IPS DF 6.9 (cell line): ENCODE data around the gene ZNF592.

Experiments used
- DNase-seq: peaks from one replicate; pipeline ENCODE4 v3.0.0-alpha.2; 2013; ENCODE audit warnings: low read depth, low spot score
- H3K27ac ChIP-seq: one replicate; pipeline ENCODE4 v1.5.1; 2013; ENCODE audit warnings: low read length, control low read depth
- H3K27me3 ChIP-seq: 2 replicates; pipeline ENCODE4 v1.6.1; 2013; ENCODE audit warnings: mild to moderate bottlenecking, low read length; ENCODE audit not compliant: control insufficient read depth, insufficient read depth
- H3K36me3 ChIP-seq: 2 replicates; pipeline ENCODE4 v1.6.1; 2013; ENCODE audit warnings: low read length; ENCODE audit not compliant: control insufficient read depth, insufficient read depth
- H3K4me1 ChIP-seq: 2 replicates; pipeline ENCODE4 v1.6.1; 2013; ENCODE audit warnings: low read length; ENCODE audit not compliant: control insufficient read depth, insufficient read depth
- H3K4me3 ChIP-seq: 2 replicates; pipeline ENCODE4 v1.5.1; 2013; ENCODE audit warnings: mild to moderate bottlenecking, low read length
- H3K9me3 ChIP-seq: 2 replicates; pipeline ENCODE4 v1.6.1; 2013; ENCODE audit warnings: low read length, inconsistent platforms; ENCODE audit not compliant: control insufficient read depth, insufficient read depth
- WGBS: extraction: QIAGEN DNeasy Blood & Tissue Kit; methylation state at CpG from one replicate; pipeline ENCODE4 v1.1.7; 2013; ENCODE audit warnings: mixed read lengths, missing lambda C conversion rate; ENCODE audit not compliant: insufficient read length, insufficient coverage; 5-methylcytosine and 5-hydroxymethylcytosine counted together

ZNF592 gene

DNA sequence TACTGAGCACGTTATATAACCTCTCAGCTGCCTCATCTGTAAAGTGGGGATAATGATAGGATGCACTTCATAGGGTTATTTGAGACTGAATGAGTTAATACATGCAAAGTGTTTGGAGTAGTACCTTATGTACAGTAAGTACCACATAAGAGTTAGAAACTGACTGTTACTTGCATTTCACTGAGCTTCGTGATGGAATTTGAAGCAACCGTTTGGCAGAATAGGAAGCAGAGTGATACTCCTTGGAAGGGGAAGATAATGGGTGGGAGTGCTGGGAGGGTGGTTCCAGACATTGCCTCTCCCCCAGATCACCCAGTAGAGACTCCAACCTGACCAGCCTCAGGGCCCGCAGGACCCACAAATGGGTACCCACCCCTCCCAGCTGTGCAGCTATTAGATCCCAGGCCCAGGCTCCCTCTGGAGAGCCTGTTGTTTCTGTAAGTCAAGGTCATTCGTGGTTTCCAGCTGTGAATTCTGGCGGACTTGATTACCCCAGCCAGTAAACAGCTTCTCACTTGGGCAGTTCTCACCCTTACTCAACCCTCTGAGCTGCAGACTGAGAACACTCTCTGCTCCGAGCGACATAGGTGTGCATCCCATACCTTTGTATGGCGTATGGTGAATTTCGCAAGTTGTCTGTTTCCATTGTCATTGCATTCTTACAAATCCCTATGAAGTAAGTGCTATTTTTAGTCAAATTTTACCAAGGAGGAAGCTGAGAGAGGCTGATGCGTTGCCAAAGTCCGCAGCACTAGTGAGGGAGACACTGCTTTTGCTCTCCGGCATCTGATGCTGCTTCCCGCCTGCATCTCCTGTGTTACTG is 79.9 kb downstream of the ZNF592 start:
- H3K27ac ChIP-seq: no peak overlapping the region
- WGBS: no CpG with 5 or more reads among the region's 14 CpGs
- H3K27me3 ChIP-seq: no peaks in the 10 kb centered on the region; the same call in 1 of the 2 replicates
- H3K4me3 ChIP-seq: no peak overlapping the region
- no peaks in the 10 kb centered on the region for H3K9me3 ChIP-seq
- DNase-seq: no peak
- H3K36me3 ChIP-seq: peaks cover 15% of the 10 kb centered on the region; the same call in 1 of the 2 replicates
- no peaks in the 10 kb centered on the region for H3K4me1 ChIP-seq

DNA sequence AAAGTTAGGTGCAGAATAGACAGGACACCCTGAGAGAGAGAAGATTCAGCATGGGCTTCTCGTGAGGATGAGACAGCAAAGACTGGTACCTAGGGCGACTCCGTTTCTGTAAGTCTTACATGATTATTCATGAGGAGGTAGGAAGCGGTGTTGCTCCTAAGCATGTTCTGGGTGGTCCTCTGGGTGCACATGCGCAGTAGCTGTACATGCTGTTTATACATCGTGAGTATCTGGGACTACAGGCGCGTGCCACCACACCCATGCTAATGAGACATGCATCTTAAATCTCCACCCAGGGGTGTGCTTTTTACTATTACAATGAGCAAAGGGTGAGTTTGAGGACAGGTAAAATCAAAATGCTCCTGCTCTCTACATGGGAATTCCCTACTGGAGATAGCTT is 81.0 kb downstream of the ZNF592 start:
- WGBS: no CpG with 5 or more reads among the region's 8 CpGs
- no peaks in the 10 kb centered on the region for H3K9me3 ChIP-seq
- H3K36me3 ChIP-seq: peaks cover 19% of the 10 kb centered on the region; the same call in 1 of the 2 replicates
- DNase-seq: no peak
- H3K27ac ChIP-seq: no peak overlapping the region
- no peaks in the 10 kb centered on the region for H3K4me1 ChIP-seq
- H3K27me3 ChIP-seq: no peaks in the 10 kb centered on the region; the same call in 1 of the 2 replicates
- H3K4me3 ChIP-seq: no peak overlapping the region

DNA sequence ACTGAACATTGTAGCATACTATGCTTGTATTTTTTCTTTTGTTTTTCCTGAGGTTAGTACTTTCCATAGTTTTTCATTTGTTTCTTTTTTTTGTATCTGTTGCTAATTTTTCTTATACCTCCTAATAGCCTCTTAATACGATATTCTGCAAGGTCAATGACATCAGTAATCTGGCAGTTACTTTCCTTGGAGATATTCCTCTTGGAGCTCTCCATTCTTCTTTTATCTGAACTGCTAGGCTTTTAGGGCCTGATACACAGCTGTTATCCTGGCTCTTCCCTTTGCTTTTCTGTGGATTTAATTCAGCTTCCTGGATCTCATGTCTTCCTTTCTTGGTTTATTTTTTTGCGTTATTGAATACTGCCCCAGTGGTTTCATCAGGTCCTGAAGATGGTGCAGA is 81.6 kb downstream of the ZNF592 start:
- no peak overlapping the region for H3K27ac ChIP-seq
- no peaks in the 10 kb centered on the region for H3K27me3 ChIP-seq
- H3K4me3 ChIP-seq: no peak overlapping the region
- DNase-seq: no peak
- no peaks in the 10 kb centered on the region for H3K9me3 ChIP-seq
- H3K4me1 ChIP-seq: no peaks in the 10 kb centered on the region
- peaks cover 19% of the 10 kb centered on the region; the same call in 1 of the 2 replicates for H3K36me3 ChIP-seq
- no CpG with 5 or more reads among the region's 2 CpGs for WGBS

DNA sequence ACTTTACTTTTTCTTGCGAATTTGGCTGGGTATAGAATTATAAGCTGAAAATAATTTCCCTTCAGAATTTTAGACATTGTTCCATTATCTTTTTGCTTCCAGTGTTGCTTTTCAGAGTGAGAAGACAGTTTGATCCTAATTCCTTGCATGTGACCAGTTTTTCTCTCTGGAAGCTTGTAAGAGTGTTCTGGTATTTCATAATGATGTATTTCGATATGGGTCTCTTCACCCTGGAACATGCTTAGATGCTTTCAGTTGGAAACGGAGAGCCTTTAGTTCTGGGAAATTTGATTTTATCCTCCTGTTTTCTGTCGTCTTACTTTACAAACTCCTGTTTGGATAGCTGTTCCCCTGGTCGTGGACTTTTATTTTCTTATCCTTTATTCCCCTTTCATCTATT is 82.6 kb downstream of the ZNF592 start:
- WGBS: no CpG with 5 or more reads among the region's 5 CpGs
- Histone ChIP-seq H3K27ac (no peak overlapping the region), H3K4me3 (no peak overlapping the region), H3K27me3 (no peaks in the 10 kb centered on the region), H3K36me3 (peaks cover 21% of the 10 kb centered on the region), H3K9me3 (no peaks in the 10 kb centered on the region), H3K4me1 (no peaks in the 10 kb centered on the region)
- no peak for DNase-seq

DNA sequence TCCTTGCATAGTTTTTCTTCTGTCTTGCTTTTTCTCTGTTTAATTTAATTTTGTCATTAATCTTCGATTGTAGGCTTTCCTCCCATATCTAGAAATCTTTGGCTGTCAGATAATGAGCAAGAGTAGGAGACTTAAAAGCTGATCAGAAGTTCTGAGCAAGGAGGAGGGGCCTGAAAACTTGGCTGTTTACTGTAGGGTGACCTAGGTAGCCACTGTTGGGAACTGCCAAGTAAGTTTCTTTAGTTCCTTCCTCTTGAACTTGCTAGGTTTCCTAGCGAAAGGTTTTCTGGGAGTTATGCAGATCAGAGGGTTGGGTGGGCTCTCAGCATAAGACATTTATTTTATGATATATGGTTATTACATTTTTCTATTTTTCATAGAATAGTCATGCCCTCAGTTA is 83.2 kb downstream of the ZNF592 start:
- H3K27ac ChIP-seq: no peak overlapping the region
- H3K36me3 ChIP-seq: peaks cover 22% of the 10 kb centered on the region
- H3K27me3 ChIP-seq: no peaks in the 10 kb centered on the region
- no peaks in the 10 kb centered on the region for H3K9me3 ChIP-seq
- WGBS: no CpG with 5 or more reads among the region's 2 CpGs
- DNase-seq: no peak
- no peak overlapping the region for H3K4me3 ChIP-seq
- H3K4me1 ChIP-seq: no peaks in the 10 kb centered on the region

DNA sequence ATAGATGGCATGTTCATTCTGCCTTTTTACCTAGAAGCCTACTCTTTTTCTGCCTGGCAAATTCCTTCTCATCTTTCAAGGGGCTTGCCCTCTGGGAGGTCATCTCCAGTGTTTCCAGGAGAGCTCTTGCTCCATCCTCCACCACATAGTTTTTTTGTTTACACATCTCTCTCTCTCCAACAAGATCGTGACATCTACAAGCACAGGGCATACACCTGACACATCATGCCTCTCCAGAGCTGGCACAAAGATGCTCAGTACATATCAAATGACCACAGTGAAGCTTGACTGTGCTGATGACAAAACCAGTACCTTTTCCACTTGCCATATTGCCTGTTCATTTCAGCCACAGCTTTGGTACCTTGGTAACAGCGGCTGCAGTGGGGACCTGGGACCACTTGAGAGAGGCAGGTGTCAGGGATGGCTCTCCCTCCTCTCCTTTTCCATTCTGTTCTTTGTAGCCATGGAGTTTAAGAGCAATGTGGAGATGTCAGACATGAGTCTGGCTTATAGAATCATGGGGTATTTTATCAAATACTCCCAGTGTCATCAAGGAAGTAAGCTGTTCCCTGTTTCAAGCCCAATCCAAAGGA is 84.2 kb downstream of the ZNF592 start:
- no peaks in the 10 kb centered on the region for H3K9me3 ChIP-seq
- no peak overlapping the region for H3K27ac ChIP-seq
- no peaks in the 10 kb centered on the region for H3K4me1 ChIP-seq
- DNase-seq: no peak
- WGBS: no CpG with 5 or more reads among the region's 2 CpGs
- peaks cover 19% of the 10 kb centered on the region for H3K36me3 ChIP-seq
- no peak overlapping the region for H3K4me3 ChIP-seq
- H3K27me3 ChIP-seq: no peaks in the 10 kb centered on the region

DNA sequence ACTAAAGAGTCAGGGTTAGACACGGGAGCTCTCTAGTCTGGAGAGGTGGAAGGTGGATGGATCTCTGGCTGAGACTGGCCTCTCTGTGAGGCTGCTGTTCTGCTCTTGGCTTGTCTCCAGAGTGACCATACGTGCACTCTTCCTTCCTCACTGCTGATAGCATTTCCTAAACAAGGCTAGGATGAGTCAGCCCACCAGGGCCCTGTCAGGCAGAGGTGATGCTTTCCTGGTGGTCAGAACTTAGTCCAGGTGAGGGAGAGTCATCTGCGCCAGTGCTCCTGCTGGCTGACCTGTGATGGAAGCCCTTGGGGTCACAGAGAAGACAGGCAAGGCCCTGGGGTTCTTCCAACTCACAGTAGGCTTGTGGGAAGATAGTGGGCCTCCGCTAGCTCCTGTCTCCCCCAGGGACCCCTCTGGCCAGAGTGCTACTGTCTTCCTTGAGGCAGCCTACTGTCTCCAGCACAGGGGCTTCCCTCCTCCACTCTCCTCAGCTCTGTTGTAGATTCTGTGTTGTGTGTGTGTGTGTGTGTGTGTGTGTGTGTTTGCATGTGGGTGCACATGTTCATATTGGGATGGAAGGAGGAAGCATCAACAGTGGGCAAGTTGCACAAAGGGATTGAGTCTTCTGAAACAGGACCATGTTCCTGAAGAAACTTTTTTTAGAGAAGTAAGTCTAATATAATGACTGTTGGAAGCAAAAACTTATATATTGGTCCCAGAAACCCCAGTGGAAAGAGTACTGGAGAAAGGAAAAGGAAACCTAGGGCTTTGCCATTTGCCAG is 85.2 kb downstream of the ZNF592 start:
- Histone ChIP-seq H3K4me3 (no peak overlapping the region), H3K36me3 (peaks cover 18% of the 10 kb centered on the region), H3K4me1 (no peaks in the 10 kb centered on the region), H3K9me3 (no peaks in the 10 kb centered on the region), H3K27ac (no peak overlapping the region), H3K27me3 (no peaks in the 10 kb centered on the region)
- DNase-seq: no peak
- WGBS: no CpG with 5 or more reads among the region's 4 CpGs

DNA sequence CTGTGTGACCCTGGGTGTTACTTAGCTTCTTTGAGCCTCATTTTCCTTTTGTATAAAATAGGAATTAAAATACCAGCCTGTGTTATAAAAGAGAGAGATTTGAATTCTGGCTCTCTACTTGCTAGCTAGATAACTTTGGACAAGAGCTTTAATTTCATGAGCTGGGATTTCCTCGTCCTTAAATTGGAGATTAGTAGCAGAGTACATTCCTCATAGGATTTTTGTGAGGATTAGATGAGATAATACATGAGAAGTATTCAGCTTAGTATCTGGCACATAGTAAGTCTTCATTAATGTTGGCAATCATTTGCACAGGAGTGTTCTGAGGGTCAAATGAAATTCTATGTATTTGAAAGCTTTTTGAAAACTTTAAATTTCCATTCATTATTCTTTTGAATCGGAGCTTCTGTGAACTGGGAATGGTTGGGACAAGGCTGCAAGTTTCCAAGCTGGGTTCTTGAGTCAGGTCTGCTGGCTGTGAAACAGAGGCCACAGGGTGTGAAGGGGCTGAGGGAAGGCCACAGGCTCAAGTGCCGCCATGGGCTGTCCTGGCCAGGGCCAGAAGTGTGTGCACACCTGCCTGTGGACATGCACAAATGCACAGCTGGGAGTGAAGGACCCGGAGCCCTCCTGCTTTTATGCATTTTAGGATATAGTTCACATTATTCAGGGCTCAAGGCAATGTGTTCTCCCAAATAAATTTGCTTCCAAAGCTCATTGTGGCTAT is 86.0 kb downstream of the ZNF592 start:
- peaks cover 21% of the 10 kb centered on the region for H3K36me3 ChIP-seq
- H3K27me3 ChIP-seq: no peaks in the 10 kb centered on the region
- DNase-seq: no peak
- no CpG with 5 or more reads among the region's 4 CpGs for WGBS
- no peak overlapping the region for H3K4me3 ChIP-seq
- no peaks in the 10 kb centered on the region for H3K9me3 ChIP-seq
- no peaks in the 10 kb centered on the region for H3K4me1 ChIP-seq
- no peak overlapping the region for H3K27ac ChIP-seq

DNA sequence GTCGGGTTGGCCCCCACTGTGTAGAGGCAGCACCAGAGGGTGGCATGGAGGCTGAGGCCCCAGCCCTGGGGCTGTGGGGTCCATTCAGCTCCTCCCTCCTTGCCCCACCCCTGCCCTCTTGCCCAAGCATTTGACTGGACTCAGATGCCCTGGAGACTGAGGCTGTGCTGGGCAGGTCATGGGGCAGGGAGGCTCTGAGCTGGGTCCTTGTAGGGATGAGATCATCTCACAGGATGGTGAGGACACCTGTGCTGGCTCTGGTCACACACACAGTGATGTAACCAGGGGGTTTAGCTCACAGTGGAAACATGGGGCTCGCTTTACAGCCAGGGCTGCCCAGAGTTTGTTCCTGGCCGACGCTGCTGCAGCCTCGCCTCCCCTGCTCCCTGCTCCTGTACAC is 86.6 kb downstream of the ZNF592 start:
- no peak overlapping the region for H3K4me3 ChIP-seq
- H3K36me3 ChIP-seq: peaks cover 19% of the 10 kb centered on the region
- no CpG with 5 or more reads among the region's 5 CpGs for WGBS
- no peak for DNase-seq
- no peak overlapping the region for H3K27ac ChIP-seq
- no peaks in the 10 kb centered on the region for H3K9me3 ChIP-seq
- H3K27me3 ChIP-seq: no peaks in the 10 kb centered on the region
- H3K4me1 ChIP-seq: no peaks in the 10 kb centered on the region
